ENCODE results near the gene RPL15. TPM values are rescaled to one million over a fixed set of nuclear protein-coding genes. Genes with fewer than 3 reads are reported as not detected.

The RPL15 gene
- total and polyA plus RNA-seq, 2 of the 13 experiments (the other 11 are each of a cell fraction or from before 2014, with no cell fraction given) = 1,297 to 3,693 TPM

GRCh38 chr3:23960649-23961048 is 43.7 kb downstream of the RPL15 start (continued):
- TF ChIP-seq ZNF280B (CRISPR knock-in tag; IDR thresholded peaks at IDR 0.05; ENCODE audit: borderline replicate concordance) (no peak), SRSF9 (IDR thresholded peaks at IDR 0.05; ENCODE audit: borderline replicate concordance, insufficient read depth, low read depth, low read length, poor library complexity, severe bottlenecking) (no peak), ZNF24 (IDR thresholded peaks at IDR 0.05) (no peak), FOXO1 (CRISPR knock-in tag; IDR thresholded peaks at IDR 0.05) (no peak), NPAS2 (CRISPR knock-in tag; IDR thresholded peaks at IDR 0.05; ENCODE audit: borderline replicate concordance) (no peak), GLI4 (CRISPR knock-in tag; IDR thresholded peaks at IDR 0.05; ENCODE audit: borderline replicate concordance) (no peak)

GRCh38 chr3:23961066-23961465 is 44.1 kb downstream of the RPL15 start:
- in situ Hi-C loops (cut with HindIII; ENCODE audit: extremely low pct_ligation_motif_present, low pct_unique_long_range_greater_than_20kb) = no loop called here
- Histone ChIP-seq H3K9ac (ENCODE audit: insufficient read depth, low read depth, low read length) (no peak overlapping the region), H2AFZ (ENCODE audit: low read length) (no peak overlapping the region), H3K4me1 (ENCODE audit: insufficient read depth, low read length) (no peaks in the 10 kb centered on the region), H4K20me1 (ENCODE audit: insufficient read depth, low read length) (no peaks in the 10 kb centered on the region), H3K36me3 (replicated peaks in 1 of 2; ENCODE audit: control insufficient read depth in 1 of 2, insufficient read depth in 2 of 2, low read length in 2 of 2) (peaks cover 3 to 44% of the 10 kb centered on the region in 2 experiments; a peak in 4 of 5 replicates), H3K27ac (ENCODE audit: extremely low read length, insufficient read depth, low read length) (no peak overlapping the region), H3K4me2 (ENCODE audit: low read depth, low read length) (no peak overlapping the region), H3K79me2 (ENCODE audit: insufficient read depth, low read length) (no peaks in the 10 kb centered on the region), H3K4me3 (replicated peaks in 1 of 3; ENCODE audit: insufficient read depth in 1 of 3, low read depth in 2 of 3, low read length in 3 of 3) (no peak overlapping the region), H3K9me3 (ENCODE audit: low read length) (no peaks in the 10 kb centered on the region), H3K27me3 (ENCODE audit: control insufficient read depth in 1 of 2, insufficient read depth in 2 of 2, low read length in 2 of 2) (no peaks in the 10 kb centered on the region)
- CTCF ChIA-PET (ENCODE audit: low intra/inter-chr PET ratio, low total read pairs) = no interaction called here
- POLR2A ChIA-PET = no interaction called here
- DNase-seq (ENCODE audit: low spot score) (no peak), FAIRE-seq (no peak), ATAC-seq (no peak)
- TF ChIP-seq DR1 (CRISPR knock-in tag; IDR thresholded peaks at IDR 0.05) = no peak
- TF ChIP-seq ETV5 (CRISPR knock-in tag; IDR thresholded peaks at IDR 0.05; ENCODE audit: borderline replicate concordance) = no peak
- no peak for TF ChIP-seq ZNF33A (CRISPR knock-in tag; IDR thresholded peaks at IDR 0.05; ENCODE audit: borderline replicate concordance)
- TF ChIP-seq CBFB (CRISPR knock-in tag; IDR thresholded peaks at IDR 0.05) = no peak
- no peak for TF ChIP-seq ZNF674 (CRISPR knock-in tag; IDR thresholded peaks at IDR 0.05; ENCODE audit: low read depth)
- TF ChIP-seq POLR2AphosphoS2 (IDR thresholded peaks at IDR 0.05; ENCODE audit: low read depth, low read length) = no peak
- TF ChIP-seq CEBPG (CRISPR knock-in tag; IDR thresholded peaks at IDR 0.05) = no peak
- TF ChIP-seq RAD51 (IDR thresholded peaks at IDR 0.05; ENCODE audit: borderline replicate concordance) = no peak
- TF ChIP-seq ZNF446 (CRISPR knock-in tag; IDR thresholded peaks at IDR 0.05) = no peak
- TF ChIP-seq CHD4 (IDR thresholded peaks at IDR 0.05; ENCODE audit: borderline replicate concordance, low read length) = no peak
- no peak for TF ChIP-seq ZNF737 (CRISPR knock-in tag; IDR thresholded peaks at IDR 0.05; ENCODE audit: borderline replicate concordance)
- intact Hi-C loops (cut with micrococcal nuclease; ENCODE audit: unreplicated experiment) = no loop called here
- WGBS (ENCODE audit: low lambda C conversion rate) = 100% methylated on average over 1 of the region's 1 CpG
- no TSS peak for BruUV-seq (replicated peaks)
